Measurements from ENCODE around the gene C3orf49. TPM values are rescaled to one million over a fixed set of nuclear protein-coding genes. Genes with fewer than 3 reads are reported as not detected.
A peak's percentile ranks its signal among the peaks of the same experiment; 100 is the strongest.

C3orf49 gene
- total and polyA plus RNA-seq, 2 of the 13 experiments (the other 11 are each of a cell fraction or from before 2014, with no cell fraction given) = not detected

DNA sequence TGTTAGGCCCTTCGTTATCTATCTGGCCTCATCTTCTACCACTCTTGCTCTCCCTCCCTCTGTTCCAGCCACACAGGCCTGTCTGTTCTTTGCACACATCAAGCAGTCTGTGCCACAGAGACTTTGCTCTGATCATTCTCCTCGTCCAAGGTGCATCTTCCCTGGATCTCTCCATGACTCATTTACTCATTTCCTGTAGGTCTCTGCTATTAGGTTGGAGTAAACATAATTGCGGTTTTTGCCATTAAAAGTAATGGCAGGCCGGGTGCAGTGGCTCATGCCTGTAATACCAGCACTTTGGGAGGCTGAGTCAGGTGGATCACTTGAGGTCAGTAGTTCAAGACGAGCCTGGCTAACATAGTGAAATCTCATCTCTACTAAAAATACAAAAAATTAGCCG lies 9.5 kb upstream of the C3orf49 start (continued):
- TF ChIP-seq HOXA7 (CRISPR knock-in tag; IDR thresholded peaks at IDR 0.05) = no peak
- TF ChIP-seq ZNF746 (CRISPR knock-in tag; IDR thresholded peaks at IDR 0.05) = no peak
- TF ChIP-seq ZNF451 (CRISPR knock-in tag; IDR thresholded peaks at IDR 0.05) = no peak
- TF ChIP-seq, protein P1, sequence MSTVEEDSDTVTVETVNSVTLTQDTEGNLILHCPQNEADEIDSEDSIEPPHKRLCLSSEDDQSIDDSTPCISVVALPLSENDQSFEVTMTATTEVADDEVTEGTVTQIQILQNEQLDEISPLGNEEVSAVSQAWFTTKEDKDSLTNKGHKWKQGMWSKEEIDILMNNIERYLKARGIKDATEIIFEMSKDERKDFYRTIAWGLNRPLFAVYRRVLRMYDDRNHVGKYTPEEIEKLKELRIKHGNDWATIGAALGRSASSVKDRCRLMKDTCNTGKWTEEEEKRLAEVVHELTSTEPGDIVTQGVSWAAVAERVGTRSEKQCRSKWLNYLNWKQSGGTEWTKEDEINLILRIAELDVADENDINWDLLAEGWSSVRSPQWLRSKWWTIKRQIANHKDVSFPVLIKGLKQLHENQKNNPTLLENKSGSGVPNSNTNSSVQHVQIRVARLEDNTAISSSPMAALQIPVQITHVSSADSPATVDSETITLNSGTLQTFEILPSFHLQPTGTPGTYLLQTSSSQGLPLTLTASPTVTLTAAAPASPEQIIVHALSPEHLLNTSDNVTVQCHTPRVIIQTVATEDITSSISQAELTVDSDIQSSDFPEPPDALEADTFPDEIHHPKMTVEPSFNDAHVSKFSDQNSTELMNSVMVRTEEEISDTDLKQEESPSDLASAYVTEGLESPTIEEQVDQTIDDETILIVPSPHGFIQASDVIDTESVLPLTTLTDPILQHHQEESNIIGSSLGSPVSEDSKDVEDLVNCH (CRISPR knock-in tag; IDR thresholded peaks at IDR 0.05) = no peak
- TF ChIP-seq ZNF33B (CRISPR knock-in tag; IDR thresholded peaks at IDR 0.05) = no peak
- TF ChIP-seq, protein P2, sequence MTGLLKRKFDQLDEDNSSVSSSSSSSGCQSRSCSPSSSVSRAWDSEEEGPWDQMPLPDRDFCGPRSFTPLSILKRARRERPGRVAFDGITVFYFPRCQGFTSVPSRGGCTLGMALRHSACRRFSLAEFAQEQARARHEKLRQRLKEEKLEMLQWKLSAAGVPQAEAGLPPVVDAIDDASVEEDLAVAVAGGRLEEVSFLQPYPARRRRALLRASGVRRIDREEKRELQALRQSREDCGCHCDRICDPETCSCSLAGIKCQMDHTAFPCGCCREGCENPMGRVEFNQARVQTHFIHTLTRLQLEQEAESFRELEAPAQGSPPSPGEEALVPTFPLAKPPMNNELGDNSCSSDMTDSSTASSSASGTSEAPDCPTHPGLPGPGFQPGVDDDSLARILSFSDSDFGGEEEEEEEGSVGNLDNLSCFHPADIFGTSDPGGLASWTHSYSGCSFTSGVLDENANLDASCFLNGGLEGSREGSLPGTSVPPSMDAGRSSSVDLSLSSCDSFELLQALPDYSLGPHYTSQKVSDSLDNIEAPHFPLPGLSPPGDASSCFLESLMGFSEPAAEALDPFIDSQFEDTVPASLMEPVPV (CRISPR knock-in tag; IDR thresholded peaks at IDR 0.05) = no peak
- TF ChIP-seq, protein P3, sequence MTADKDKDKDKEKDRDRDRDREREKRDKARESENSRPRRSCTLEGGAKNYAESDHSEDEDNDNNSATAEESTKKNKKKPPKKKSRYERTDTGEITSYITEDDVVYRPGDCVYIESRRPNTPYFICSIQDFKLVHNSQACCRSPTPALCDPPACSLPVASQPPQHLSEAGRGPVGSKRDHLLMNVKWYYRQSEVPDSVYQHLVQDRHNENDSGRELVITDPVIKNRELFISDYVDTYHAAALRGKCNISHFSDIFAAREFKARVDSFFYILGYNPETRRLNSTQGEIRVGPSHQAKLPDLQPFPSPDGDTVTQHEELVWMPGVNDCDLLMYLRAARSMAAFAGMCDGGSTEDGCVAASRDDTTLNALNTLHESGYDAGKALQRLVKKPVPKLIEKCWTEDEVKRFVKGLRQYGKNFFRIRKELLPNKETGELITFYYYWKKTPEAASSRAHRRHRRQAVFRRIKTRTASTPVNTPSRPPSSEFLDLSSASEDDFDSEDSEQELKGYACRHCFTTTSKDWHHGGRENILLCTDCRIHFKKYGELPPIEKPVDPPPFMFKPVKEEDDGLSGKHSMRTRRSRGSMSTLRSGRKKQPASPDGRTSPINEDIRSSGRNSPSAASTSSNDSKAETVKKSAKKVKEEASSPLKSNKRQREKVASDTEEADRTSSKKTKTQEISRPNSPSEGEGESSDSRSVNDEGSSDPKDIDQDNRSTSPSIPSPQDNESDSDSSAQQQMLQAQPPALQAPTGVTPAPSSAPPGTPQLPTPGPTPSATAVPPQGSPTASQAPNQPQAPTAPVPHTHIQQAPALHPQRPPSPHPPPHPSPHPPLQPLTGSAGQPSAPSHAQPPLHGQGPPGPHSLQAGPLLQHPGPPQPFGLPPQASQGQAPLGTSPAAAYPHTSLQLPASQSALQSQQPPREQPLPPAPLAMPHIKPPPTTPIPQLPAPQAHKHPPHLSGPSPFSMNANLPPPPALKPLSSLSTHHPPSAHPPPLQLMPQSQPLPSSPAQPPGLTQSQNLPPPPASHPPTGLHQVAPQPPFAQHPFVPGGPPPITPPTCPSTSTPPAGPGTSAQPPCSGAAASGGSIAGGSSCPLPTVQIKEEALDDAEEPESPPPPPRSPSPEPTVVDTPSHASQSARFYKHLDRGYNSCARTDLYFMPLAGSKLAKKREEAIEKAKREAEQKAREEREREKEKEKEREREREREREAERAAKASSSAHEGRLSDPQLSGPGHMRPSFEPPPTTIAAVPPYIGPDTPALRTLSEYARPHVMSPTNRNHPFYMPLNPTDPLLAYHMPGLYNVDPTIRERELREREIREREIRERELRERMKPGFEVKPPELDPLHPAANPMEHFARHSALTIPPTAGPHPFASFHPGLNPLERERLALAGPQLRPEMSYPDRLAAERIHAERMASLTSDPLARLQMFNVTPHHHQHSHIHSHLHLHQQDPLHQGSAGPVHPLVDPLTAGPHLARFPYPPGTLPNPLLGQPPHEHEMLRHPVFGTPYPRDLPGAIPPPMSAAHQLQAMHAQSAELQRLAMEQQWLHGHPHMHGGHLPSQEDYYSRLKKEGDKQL (CRISPR knock-in tag; IDR thresholded peaks at IDR 0.05; ENCODE audit: low read depth) = no peak
- TF ChIP-seq ZNF549 (CRISPR knock-in tag; IDR thresholded peaks at IDR 0.05) = no peak
- TF ChIP-seq ZNF780A (CRISPR knock-in tag; IDR thresholded peaks at IDR 0.05) = no peak
- no peak for TF ChIP-seq POLR2AphosphoS2 (IDR thresholded peaks at IDR 0.05; ENCODE audit: low read depth, low read length)
- TF ChIP-seq, protein P4, sequence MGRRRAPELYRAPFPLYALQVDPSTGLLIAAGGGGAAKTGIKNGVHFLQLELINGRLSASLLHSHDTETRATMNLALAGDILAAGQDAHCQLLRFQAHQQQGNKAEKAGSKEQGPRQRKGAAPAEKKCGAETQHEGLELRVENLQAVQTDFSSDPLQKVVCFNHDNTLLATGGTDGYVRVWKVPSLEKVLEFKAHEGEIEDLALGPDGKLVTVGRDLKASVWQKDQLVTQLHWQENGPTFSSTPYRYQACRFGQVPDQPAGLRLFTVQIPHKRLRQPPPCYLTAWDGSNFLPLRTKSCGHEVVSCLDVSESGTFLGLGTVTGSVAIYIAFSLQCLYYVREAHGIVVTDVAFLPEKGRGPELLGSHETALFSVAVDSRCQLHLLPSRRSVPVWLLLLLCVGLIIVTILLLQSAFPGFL (CRISPR knock-in tag; IDR thresholded peaks at IDR 0.05) = no peak
- 0 out of 2 replicates have a peak, but pooled peaks have one; percentile 40 for TF ChIP-seq SAP130 (CRISPR knock-in tag; IDR thresholded peaks at IDR 0.05; ENCODE audit: low read depth)

All from HepG2 (cell line).